Uterus (tissue), 4 donors: Measurements from ENCODE around the gene OR51V1. TPM values are rescaled to one million over a fixed set of nuclear protein-coding genes. Genes with fewer than 3 reads are reported as not detected.

ENCODE experiments used
- DNase-seq, 2 donors: peaks; one replicate each; pipeline ENCODE4 v3.0.0-alpha.2; 2019 to 2020
- H3K27ac ChIP-seq, 2 donors: fragments of 200-600 bp; sonication (generic); 1 replicate in 1 of 2; 2 replicates in 1 of 2; pipeline ENCODE4 v1.5.1; 2016 to 2018
- H3K27me3 ChIP-seq, 2 donors: fragments of 200-600 bp; sonication (generic); one replicate each; pipeline ENCODE4 v1.5.1; 2018 to 2019; ENCODE audit warnings: control low read depth in 1 of 2
- H3K36me3 ChIP-seq, 2 donors: fragments of 200-600 bp; sonication (generic); one replicate each; pipeline ENCODE4 v1.5.1; 2019; ENCODE audit warnings: control low read depth in 1 of 2
- H3K4me1 ChIP-seq, 2 donors: fragments of 200-600 bp; sonication (generic); one replicate each; pipeline ENCODE4 v1.5.1; 2018 to 2019; ENCODE audit warnings: control low read depth in 1 of 2
- H3K4me3 ChIP-seq, 2 donors: fragments of 200-600 bp; sonication (generic); 1 replicate in 1 of 2; 2 replicates in 1 of 2; pipeline ENCODE4 v1.5.1; 2018 to 2019; ENCODE audit warnings: mild to moderate bottlenecking in 1 of 2
- H3K9me3 ChIP-seq, 2 donors: fragments of 200-600 bp; sonication (generic); one replicate each; pipeline ENCODE4 v1.5.1; 2019; ENCODE audit warnings: control low read depth in 1 of 2
- POLR2A ChIP-seq, 2 donors: fragments of 450-650 bp; IDR thresholded peaks; one replicate each; pipeline ENCODE4 v1.6.1; 2016; ENCODE audit warnings: antibody characterized with exemption in 2 of 2, mild to moderate bottlenecking in 1 of 2, moderate library complexity in 1 of 2
- intact Hi-C: fragments of 100-400 bp; cut with DNase I; formaldehyde crosslinking; loops from one replicate; pipeline ENCODE4 v1.15.1; 2023; ENCODE audit warnings: low total_unique reads
- total RNA-seq, 4 donors: library from RNA; depleted of rRNA in 3 of 4; stranded (reverse); fragments of >200 nt in 3 of 4; gene quantifications; one replicate each; pipeline versions ENCODE4 v1.1.0 to v1.2.4, GENCODE V29; 2014 to 2023
- TF ChIP-seq, protein P1 (sequence below), 4 experiments: fragments of 200-600 bp in 2 of 4; fragments of 450-650 bp in 2 of 4; sonication (generic) in 2 of 4; IDR thresholded peaks; one replicate each; pipeline ENCODE4 v1.5.1; 2016 to 2019; ENCODE audit warnings: antibody characterized with exemption in 4 of 4, mild to moderate bottlenecking in 2 of 4, moderate library complexity in 1 of 4
- donor health status: DM: yes; HTN: yes; CAD: no.

The OR51V1 gene
- total RNA-seq, 4 donors from 2014 or later, result not detected

DNA sequence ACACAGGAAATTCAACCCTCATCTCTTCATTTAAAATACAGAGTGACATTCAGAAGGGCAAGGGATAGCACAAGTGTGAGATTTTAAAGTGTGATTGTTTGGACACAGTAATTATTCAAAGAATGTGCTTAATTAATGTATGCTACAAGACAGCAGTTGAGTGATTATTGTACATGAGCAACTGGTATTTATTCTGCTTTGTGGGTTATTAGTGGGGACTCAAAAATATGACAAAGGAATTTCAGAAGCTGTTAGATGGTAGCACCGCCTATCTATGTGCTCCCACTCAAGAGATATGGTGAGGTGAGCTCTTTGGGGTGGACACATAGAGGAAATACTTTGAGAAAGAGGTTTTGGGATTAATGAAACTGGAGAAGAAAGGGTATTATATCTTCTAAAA lies 39.6 kb upstream of the OR51V1 start:
- Histone ChIP-seq H3K9me3 (no peaks in the 10 kb centered on the region), H3K27me3 (no peaks in the 10 kb centered on the region), H3K36me3 (no peaks in the 10 kb centered on the region), H3K4me1 (no peaks in the 10 kb centered on the region), H3K27ac (no peak overlapping the region), H3K4me3 (no peak overlapping the region)
- TF ChIP-seq, protein P1, sequence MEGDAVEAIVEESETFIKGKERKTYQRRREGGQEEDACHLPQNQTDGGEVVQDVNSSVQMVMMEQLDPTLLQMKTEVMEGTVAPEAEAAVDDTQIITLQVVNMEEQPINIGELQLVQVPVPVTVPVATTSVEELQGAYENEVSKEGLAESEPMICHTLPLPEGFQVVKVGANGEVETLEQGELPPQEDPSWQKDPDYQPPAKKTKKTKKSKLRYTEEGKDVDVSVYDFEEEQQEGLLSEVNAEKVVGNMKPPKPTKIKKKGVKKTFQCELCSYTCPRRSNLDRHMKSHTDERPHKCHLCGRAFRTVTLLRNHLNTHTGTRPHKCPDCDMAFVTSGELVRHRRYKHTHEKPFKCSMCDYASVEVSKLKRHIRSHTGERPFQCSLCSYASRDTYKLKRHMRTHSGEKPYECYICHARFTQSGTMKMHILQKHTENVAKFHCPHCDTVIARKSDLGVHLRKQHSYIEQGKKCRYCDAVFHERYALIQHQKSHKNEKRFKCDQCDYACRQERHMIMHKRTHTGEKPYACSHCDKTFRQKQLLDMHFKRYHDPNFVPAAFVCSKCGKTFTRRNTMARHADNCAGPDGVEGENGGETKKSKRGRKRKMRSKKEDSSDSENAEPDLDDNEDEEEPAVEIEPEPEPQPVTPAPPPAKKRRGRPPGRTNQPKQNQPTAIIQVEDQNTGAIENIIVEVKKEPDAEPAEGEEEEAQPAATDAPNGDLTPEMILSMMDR (IDR thresholded peaks at IDR 0.05), result no peak
- no peak for TF ChIP-seq POLR2A (IDR thresholded peaks at IDR 0.05)
- DNase-seq, result no peak
- intact Hi-C loops, result no loop called here

DNA sequence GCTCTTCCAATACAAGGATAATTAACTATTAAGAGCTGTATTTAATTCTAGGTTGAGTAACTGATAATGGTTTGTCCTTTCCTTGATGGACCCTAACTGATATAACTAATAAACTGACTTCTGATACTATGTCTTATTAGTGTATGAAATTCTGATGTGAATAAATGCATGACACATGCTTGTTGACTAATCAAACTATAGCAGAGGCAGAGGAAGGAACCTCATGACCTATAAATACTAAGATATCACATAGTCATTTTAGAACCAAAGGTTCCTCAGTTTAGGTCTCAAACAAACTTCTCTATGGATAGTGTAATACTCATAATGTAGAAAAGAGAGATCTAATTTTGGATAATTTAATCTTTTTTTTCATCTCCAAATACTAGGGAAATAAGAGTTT lies 38.6 kb upstream of the OR51V1 start:
- no peaks in the 10 kb centered on the region for H3K4me1 ChIP-seq
- intact Hi-C loops, result no loop called here
- H3K9me3 ChIP-seq, result no peaks in the 10 kb centered on the region
- H3K36me3 ChIP-seq, result no peaks in the 10 kb centered on the region
- DNase-seq, result no peak
- no peaks in the 10 kb centered on the region for H3K27me3 ChIP-seq
- no peak overlapping the region for H3K4me3 ChIP-seq
- TF ChIP-seq, protein P1 (IDR thresholded peaks at IDR 0.05), result no peak
- no peak for TF ChIP-seq POLR2A (IDR thresholded peaks at IDR 0.05)
- H3K27ac ChIP-seq, result no peak overlapping the region

DNA sequence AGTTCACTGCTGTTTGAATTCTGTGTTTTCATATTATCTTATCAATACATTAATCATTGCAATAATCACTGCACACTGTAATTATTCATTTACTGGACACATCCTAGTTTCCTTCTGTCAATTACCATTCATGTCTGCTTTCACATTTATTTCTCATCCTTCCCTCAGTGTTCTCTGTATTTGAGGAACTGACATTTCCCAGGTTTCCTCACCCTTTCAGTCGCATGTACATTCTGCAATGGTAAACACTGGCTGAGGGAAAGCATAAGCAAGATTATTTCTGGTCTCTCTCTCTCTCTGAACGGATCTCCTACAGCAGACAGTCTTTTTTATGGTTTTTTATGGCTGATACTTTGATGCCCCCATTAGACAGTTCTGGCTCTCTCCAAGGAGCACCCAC lies 38.0 kb upstream of the OR51V1 start:
- no peak overlapping the region for H3K27ac ChIP-seq
- no peaks in the 10 kb centered on the region for H3K27me3 ChIP-seq
- DNase-seq, result no peak
- no peaks in the 10 kb centered on the region for H3K4me1 ChIP-seq
- no peaks in the 10 kb centered on the region for H3K36me3 ChIP-seq
- TF ChIP-seq POLR2A (IDR thresholded peaks at IDR 0.05), result no peak
- TF ChIP-seq, protein P1 (IDR thresholded peaks at IDR 0.05), result no peak
- no peaks in the 10 kb centered on the region for H3K9me3 ChIP-seq
- intact Hi-C loops, result no loop called here
- no peak overlapping the region for H3K4me3 ChIP-seq

DNA sequence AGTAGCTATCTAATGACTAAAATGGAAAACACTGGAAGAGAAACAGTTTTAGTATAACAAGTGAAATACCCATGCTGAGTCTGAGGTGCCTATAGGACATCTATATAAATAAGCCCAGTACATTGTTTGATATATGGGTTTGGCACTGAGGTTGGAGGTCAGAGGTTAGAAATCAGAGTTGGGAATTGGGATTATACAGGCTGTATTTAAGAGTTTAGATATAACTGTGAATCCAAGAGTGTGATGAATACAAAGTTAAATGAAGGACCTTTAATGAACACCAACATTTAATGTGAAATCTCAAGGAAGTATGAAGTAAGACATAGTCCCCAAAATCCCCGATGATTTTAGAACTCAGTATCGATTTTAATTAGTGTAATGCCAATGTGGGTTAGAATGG lies 36.9 kb upstream of the OR51V1 start:
- H3K36me3 ChIP-seq, result no peaks in the 10 kb centered on the region
- H3K4me3 ChIP-seq, result no peak overlapping the region
- H3K4me1 ChIP-seq, result no peaks in the 10 kb centered on the region
- intact Hi-C loops, result no loop called here
- DNase-seq, result no peak
- H3K27me3 ChIP-seq, result no peaks in the 10 kb centered on the region
- no peak overlapping the region for H3K27ac ChIP-seq
- TF ChIP-seq POLR2A (IDR thresholded peaks at IDR 0.05), result no peak
- TF ChIP-seq, protein P1 (IDR thresholded peaks at IDR 0.05), result no peak
- no peaks in the 10 kb centered on the region for H3K9me3 ChIP-seq

DNA sequence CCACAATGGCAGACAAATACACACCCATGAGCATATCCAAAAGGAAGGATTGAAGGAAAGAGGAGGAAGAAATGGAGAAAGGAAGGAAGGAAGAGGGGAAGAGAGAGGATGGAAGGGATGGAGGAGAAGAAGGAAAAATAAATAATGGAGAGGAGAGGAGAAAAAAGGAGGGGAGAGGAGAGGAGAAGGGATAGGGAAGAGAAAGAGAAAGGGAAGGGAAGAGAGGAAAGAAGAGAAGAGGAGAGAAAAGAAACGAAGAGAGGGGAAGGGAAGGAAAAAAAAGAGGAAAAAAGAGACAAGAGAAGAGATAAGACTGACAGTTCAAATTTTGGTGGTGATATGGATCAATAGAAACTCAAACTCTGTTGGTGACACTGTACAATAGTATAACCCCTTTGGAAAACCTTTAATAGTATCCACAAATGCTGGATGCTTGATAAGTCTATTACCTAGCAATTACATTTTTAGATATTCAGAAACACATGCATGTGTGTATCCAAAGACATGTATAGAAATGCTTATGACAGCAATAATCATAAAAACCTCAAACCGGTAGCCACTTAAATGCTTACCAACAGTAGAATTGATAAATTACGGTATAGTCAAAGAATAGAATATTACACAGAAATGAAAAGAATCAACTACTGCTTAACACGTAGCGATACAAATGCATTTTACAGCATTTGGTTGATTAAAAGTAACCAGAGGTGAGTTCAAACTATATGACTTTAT lies 35.0 kb upstream of the OR51V1 start:
- no peaks in the 10 kb centered on the region for H3K9me3 ChIP-seq
- no peaks in the 10 kb centered on the region for H3K4me1 ChIP-seq
- H3K4me3 ChIP-seq, result no peak overlapping the region
- no peak overlapping the region for H3K27ac ChIP-seq
- H3K36me3 ChIP-seq, result no peaks in the 10 kb centered on the region
- no peak for DNase-seq
- TF ChIP-seq POLR2A (IDR thresholded peaks at IDR 0.05), result no peak
- TF ChIP-seq, protein P1 (IDR thresholded peaks at IDR 0.05), result no peak
- intact Hi-C loops, result no loop called here
- H3K27me3 ChIP-seq, result no peaks in the 10 kb centered on the region
